K562 (cell line): ENCODE results near the gene HJV. TPM values are rescaled to one million over a fixed set of nuclear protein-coding genes. Genes with fewer than 3 reads are reported as not detected.

Experiments used
- BHLHE40 ChIP-seq: IDR thresholded peaks from 2 replicates; pipeline ENCODE4 v1.6.1; 2011; ENCODE audit warnings: low read length, improper control_type of control experiment
- CBFA2T3 ChIP-seq: fragments of 450-650 bp; IDR thresholded peaks from 2 replicates; pipeline ENCODE4 v1.6.1; 2017
- GABPB1 ChIP-seq: sonication (generic); formaldehyde crosslinking; IDR thresholded peaks from 2 replicates; pipeline ENCODE4 v1.8.0; 2022; ENCODE audit warnings: mild to moderate bottlenecking, missing genetic modification reagents
- HCFC1 ChIP-seq: IDR thresholded peaks from 2 replicates; pipeline ENCODE4 v1.6.1; 2012; ENCODE audit warnings: low read depth, low read length, improper control_type of control experiment
- MCM3 ChIP-seq: fragments of 450-650 bp; IDR thresholded peaks from 2 replicates; pipeline ENCODE4 v1.6.1; 2016
- MIER1 ChIP-seq: fragments of 450-650 bp; IDR thresholded peaks from 2 replicates; pipeline ENCODE4 v1.6.1; 2016; ENCODE audit warnings: antibody characterized with exemption, mild to moderate bottlenecking, low read depth
- POLR3G ChIP-seq: IDR thresholded peaks from 2 replicates; pipeline ENCODE4 v1.6.1; 2011; ENCODE audit not compliant: insufficient read length, insufficient replicate concordance; ENCODE audit errors: extremely low read depth
- ZKSCAN3 ChIP-seq: fragments of 250-450 bp; sonication (Bioruptor Pico); IDR thresholded peaks from 2 replicates; pipeline ENCODE4 v1.4.0; 2020
- ZNF121 ChIP-seq: sonication (generic); formaldehyde crosslinking; conservative IDR thresholded peaks from 2 replicates; pipeline ENCODE4 v1.8.0; 2022; ENCODE audit warnings: missing genetic modification reagents
- ZNF41 ChIP-seq: fragments of 250-450 bp; sonication (Bioruptor Pico); conservative IDR thresholded peaks from 2 replicates; pipeline ENCODE4 v1.4.0; 2020; ENCODE audit warnings: mild to moderate bottlenecking
- ZNF586 ChIP-seq: fragments of 450-650 bp; formaldehyde crosslinking; conservative IDR thresholded peaks from 2 replicates; pipeline ENCODE4 v1.4.0; 2020; ENCODE audit warnings: mild to moderate bottlenecking, moderate library complexity
- ZZZ3 ChIP-seq: fragments of 450-650 bp; IDR thresholded peaks from 2 replicates; pipeline ENCODE4 v1.6.1; 2016; ENCODE audit warnings: antibody characterized with exemption, mild to moderate bottlenecking, moderate library complexity
- polyA plus RNA-seq, 8 experiments: library from polyadenylated mRNA; depleted of rRNA in 4 of 8; stranded (reverse) in 5 of 8; unstranded in 3 of 8; fragments of >200 nt; fragmentation: Nextera tagmentation in 2 of 8; fragmentation: Illumina TruSeq in 1 of 8; extraction: Ambion mirVana in 2 of 8; extraction: Trizol in 1 of 8; gene quantifications; 2 replicates each; pipeline versions ENCODE4 v1.2.1 to v1.2.3, GENCODE V29; 2011 to 2014; ENCODE audit warnings: inconsistent platforms in 1 of 8, missing spikeins in 1 of 8
- total RNA-seq, 7 experiments: library from RNA; depleted of rRNA in 6 of 7; stranded (reverse); fragments of >200 nt in 6 of 7; fragmentation: Illumina TruSeq in 2 of 7; extraction: Trizol in 2 of 7; gene quantifications; 2 replicates each; pipeline versions ENCODE4 v1.2.1 to v1.2.3, GENCODE V29; 2011 to 2021; ENCODE audit warnings: low replicate concordance in 1 of 7
- TF ChIP-seq, protein P1 (sequence below), 2 experiments: IDR thresholded peaks in 1 of 2; conservative IDR thresholded peaks in 1 of 2; 2 replicates each; pipeline ENCODE4 v1.6.1; 2016; ENCODE audit warnings: low read depth in 2 of 2, mild to moderate bottlenecking in 1 of 2, missing compliant biosample characterization in 1 of 2, missing genetic modification characterization in 1 of 2, moderate library complexity in 1 of 2
- TF ChIP-seq, protein P2 (sequence below): fragments of 200-800 bp; sonication (Bioruptor generic); IDR thresholded peaks from 2 replicates; pipeline ENCODE4 v1.6.1; 2016; ENCODE audit warnings: missing genetic modification characterization, missing compliant biosample characterization
- TF ChIP-seq, protein P3 (sequence below): fragments of 450-650 bp; IDR thresholded peaks from 2 replicates; pipeline ENCODE4 v1.6.1; 2016; ENCODE audit warnings: borderline replicate concordance
- TF ChIP-seq, protein P4 (sequence below): fragments of 450-650 bp; IDR thresholded peaks from 2 replicates; pipeline ENCODE4 v1.6.1; 2016; ENCODE audit warnings: antibody characterized with exemption
- TF ChIP-seq, protein P5 (sequence below): fragments of 450-650 bp; IDR thresholded peaks from one replicate; pipeline ENCODE4 v1.6.1; 2018; ENCODE audit warnings: mild to moderate bottlenecking, moderate library complexity; ENCODE audit not compliant: partially characterized antibody

HJV gene
- total and polyA plus RNA-seq, 9 of the 15 experiments (the other 6 are each of a cell fraction or from before 2014, with no cell fraction given): 1.0 to 6.6 (median 2.4) TPM

DNA sequence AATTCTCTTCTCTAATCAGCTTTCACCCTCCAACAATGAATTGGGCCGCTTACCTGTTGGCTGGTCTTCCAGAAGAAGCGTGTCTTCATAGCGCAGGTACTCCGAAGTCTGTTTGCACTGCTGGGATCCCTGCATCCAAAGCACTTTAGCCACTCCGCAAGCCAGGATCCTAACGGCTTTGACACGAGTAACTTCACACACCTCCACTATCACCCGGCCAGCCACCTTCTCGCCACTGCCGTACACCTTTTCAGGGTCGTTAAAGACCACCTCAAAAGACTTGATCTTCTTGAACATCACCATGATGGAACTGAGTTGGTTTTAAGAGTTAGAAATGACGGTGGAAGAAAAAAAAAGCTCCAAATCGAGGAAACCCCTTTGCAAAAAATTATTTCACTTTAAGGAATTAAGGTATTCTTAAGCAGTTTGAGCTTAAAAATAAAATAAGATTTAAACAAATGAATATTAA lies 25.5 kb downstream of the HJV start (continued):
- TF ChIP-seq ZNF121 (CRISPR knock-in tag) (no peak), ZZZ3 (no peak), GABPB1 (CRISPR knock-in tag) (no peak), ZKSCAN3 (CRISPR knock-in tag) (no peak), CBFA2T3 (no peak), POLR3G (no peak), ZNF41 (CRISPR knock-in tag) (no peak), MIER1 (no peak), ZNF586 (CRISPR knock-in tag) (no peak), MCM3 (no peak), HCFC1 (no peak), BHLHE40 (no peak)
- TF ChIP-seq, protein P1, sequence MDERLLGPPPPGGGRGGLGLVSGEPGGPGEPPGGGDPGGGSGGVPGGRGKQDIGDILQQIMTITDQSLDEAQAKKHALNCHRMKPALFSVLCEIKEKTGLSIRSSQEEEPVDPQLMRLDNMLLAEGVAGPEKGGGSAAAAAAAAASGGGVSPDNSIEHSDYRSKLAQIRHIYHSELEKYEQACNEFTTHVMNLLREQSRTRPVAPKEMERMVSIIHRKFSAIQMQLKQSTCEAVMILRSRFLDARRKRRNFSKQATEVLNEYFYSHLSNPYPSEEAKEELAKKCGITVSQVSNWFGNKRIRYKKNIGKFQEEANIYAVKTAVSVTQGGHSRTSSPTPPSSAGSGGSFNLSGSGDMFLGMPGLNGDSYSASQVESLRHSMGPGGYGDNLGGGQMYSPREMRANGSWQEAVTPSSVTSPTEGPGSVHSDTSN (CRISPR knock-in tag; IDR thresholded peaks at IDR 0.05; ENCODE audit: low read depth): no peak
- TF ChIP-seq, protein P1 (tag; conservative IDR thresholded peaks at IDR 0.05; ENCODE audit: low read depth): no peak
- TF ChIP-seq, protein P2, sequence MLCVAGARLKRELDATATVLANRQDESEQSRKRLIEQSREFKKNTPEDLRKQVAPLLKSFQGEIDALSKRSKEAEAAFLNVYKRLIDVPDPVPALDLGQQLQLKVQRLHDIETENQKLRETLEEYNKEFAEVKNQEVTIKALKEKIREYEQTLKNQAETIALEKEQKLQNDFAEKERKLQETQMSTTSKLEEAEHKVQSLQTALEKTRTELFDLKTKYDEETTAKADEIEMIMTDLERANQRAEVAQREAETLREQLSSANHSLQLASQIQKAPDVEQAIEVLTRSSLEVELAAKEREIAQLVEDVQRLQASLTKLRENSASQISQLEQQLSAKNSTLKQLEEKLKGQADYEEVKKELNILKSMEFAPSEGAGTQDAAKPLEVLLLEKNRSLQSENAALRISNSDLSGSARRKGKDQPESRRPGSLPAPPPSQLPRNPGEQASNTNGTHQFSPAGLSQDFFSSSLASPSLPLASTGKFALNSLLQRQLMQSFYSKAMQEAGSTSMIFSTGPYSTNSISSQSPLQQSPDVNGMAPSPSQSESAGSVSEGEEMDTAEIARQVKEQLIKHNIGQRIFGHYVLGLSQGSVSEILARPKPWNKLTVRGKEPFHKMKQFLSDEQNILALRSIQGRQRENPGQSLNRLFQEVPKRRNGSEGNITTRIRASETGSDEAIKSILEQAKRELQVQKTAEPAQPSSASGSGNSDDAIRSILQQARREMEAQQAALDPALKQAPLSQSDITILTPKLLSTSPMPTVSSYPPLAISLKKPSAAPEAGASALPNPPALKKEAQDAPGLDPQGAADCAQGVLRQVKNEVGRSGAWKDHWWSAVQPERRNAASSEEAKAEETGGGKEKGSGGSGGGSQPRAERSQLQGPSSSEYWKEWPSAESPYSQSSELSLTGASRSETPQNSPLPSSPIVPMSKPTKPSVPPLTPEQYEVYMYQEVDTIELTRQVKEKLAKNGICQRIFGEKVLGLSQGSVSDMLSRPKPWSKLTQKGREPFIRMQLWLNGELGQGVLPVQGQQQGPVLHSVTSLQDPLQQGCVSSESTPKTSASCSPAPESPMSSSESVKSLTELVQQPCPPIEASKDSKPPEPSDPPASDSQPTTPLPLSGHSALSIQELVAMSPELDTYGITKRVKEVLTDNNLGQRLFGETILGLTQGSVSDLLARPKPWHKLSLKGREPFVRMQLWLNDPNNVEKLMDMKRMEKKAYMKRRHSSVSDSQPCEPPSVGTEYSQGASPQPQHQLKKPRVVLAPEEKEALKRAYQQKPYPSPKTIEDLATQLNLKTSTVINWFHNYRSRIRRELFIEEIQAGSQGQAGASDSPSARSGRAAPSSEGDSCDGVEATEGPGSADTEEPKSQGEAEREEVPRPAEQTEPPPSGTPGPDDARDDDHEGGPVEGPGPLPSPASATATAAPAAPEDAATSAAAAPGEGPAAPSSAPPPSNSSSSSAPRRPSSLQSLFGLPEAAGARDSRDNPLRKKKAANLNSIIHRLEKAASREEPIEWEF (CRISPR knock-in tag): no peak
- TF ChIP-seq, protein P3, sequence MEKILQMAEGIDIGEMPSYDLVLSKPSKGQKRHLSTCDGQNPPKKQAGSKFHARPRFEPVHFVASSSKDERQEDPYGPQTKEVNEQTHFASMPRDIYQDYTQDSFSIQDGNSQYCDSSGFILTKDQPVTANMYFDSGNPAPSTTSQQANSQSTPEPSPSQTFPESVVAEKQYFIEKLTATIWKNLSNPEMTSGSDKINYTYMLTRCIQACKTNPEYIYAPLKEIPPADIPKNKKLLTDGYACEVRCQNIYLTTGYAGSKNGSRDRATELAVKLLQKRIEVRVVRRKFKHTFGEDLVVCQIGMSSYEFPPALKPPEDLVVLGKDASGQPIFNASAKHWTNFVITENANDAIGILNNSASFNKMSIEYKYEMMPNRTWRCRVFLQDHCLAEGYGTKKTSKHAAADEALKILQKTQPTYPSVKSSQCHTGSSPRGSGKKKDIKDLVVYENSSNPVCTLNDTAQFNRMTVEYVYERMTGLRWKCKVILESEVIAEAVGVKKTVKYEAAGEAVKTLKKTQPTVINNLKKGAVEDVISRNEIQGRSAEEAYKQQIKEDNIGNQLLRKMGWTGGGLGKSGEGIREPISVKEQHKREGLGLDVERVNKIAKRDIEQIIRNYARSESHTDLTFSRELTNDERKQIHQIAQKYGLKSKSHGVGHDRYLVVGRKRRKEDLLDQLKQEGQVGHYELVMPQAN: peak; percentile 69
- TF ChIP-seq, protein P4, sequence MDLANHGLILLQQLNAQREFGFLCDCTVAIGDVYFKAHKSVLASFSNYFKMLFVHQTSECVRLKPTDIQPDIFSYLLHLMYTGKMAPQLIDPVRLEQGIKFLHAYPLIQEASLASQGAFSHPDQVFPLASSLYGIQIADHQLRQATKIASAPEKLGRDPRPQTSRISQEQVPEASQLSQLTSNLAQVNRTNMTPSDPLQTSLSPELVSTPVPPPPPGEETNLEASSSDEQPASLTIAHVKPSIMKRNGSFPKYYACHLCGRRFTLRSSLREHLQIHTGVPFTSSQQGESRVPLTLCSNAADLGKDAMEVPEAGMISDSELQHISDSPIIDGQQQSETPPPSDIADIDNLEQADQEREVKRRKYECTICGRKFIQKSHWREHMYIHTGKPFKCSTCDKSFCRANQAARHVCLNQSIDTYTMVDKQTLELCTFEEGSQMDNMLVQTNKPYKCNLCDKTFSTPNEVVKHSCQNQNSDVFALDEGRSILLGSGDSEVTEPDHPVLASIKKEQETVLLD: no peak
- TF ChIP-seq, protein P5, sequence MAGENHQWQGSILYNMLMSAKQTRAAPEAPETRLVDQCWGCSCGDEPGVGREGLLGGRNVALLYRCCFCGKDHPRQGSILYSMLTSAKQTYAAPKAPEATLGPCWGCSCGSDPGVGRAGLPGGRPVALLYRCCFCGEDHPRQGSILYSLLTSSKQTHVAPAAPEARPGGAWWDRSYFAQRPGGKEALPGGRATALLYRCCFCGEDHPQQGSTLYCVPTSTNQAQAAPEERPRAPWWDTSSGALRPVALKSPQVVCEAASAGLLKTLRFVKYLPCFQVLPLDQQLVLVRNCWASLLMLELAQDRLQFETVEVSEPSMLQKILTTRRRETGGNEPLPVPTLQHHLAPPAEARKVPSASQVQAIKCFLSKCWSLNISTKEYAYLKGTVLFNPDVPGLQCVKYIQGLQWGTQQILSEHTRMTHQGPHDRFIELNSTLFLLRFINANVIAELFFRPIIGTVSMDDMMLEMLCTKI: no peak
